Panc1 (cell line): ENCODE measurements around the gene GATAD2B.

Source experiments
- CTCF ChIP-seq: fragments of 450-650 bp; IDR thresholded peaks from 2 replicates; pipeline ENCODE4 v1.5.1; 2017; ENCODE audit warnings: mild to moderate bottlenecking
- POLR2AphosphoS5 ChIP-seq: IDR thresholded peaks from 2 replicates; pipeline ENCODE4 v1.6.1; 2012; ENCODE audit warnings: mild to moderate bottlenecking, low read depth, low read length, moderate library complexity

- TF ChIP-seq CTCF: no peak
- TF ChIP-seq POLR2AphosphoS5: no peak
Measured at GRCh38 chr1:153832293-153832692, 90.5 kb downstream of the GATAD2B start.
